HepG2 (cell line): ENCODE results near the gene THEM5. TPM values are rescaled to one million over a fixed set of nuclear protein-coding genes. Genes with fewer than 3 reads are reported as not detected.

Source experiments
- ATAC-seq: fragments of 200-7000 bp; cut with Tn5 transposase; 3 replicates; pipeline ENCODE4 v1.9.1; 2020; ENCODE audit warnings: mild to moderate bottlenecking, moderate library complexity
- BruUV-seq: library from RNA; stranded (reverse); fragments of 400-500 nt; replicated peaks from 2 replicates; lab custom pipeline; 2021; lab: Mats Ljungman, UMichigan
- CTCF ChIA-PET: fragments of 300-600 bp; formaldehyde crosslinking; extraction: SDS; loops from one replicate; lab custom pipeline; 2021; ENCODE audit warnings: low total read pairs, inconsistent platforms, low intra/inter-chr PET ratio; lab: Yijun Ruan, JAX
- POLR2A ChIA-PET: fragments of 350-600 bp; sonication (Branson Sonifier 250); formaldehyde crosslinking; loops from one replicate; lab custom pipeline; 2020; ENCODE audit warnings: antibody characterized with exemption, inconsistent platforms; lab: Yijun Ruan, JAX
- DNase-seq: peaks from one replicate; pipeline ENCODE4 v3.0.0-alpha.2; 2015; ENCODE audit warnings: low spot score
- FAIRE-seq: peaks from 3 replicates; lab custom pipeline; 2011; peaks lifted over from hg19 to GRCh38; lab: Jason Lieb, UNC
- H2AFZ ChIP-seq: one replicate; pipeline ENCODE4 v1.6.1; 2011; ENCODE audit warnings: low read length, inconsistent platforms
- H3K27ac ChIP-seq: fragments of 300-600 bp; 3 replicates; pipeline ENCODE4 v1.8.0; 2011; ENCODE audit warnings: mixed run types, mild to moderate bottlenecking, mixed read lengths, low read length, inconsistent platforms; ENCODE audit not compliant: insufficient read depth; ENCODE audit errors: extremely low read length
- H3K27me3 ChIP-seq, 2 experiments: fragments of 200-600 bp in 1 of 2; 2 replicates in 1 of 2; 3 replicates in 1 of 2; pipeline versions ENCODE4 v1.6.0 to v1.8.0; 2011; ENCODE audit warnings: low read length in 2 of 2, mild to moderate bottlenecking in 2 of 2, moderate library complexity in 2 of 2, inconsistent platforms in 1 of 2; ENCODE audit not compliant: insufficient read depth in 2 of 2, control insufficient read depth in 1 of 2
- H3K36me3 ChIP-seq, 2 experiments: fragments of 200-600 bp in 1 of 2; replicated peaks in 1 of 2; 2 replicates in 1 of 2; 3 replicates in 1 of 2; pipeline versions ENCODE4 v1.5.1 to v1.8.0; 2011; ENCODE audit warnings: low read length in 2 of 2, inconsistent platforms in 1 of 2; ENCODE audit not compliant: insufficient read depth in 2 of 2, control insufficient read depth in 1 of 2
- H3K4me1 ChIP-seq: 2 replicates; pipeline ENCODE4 v1.5.1; 2012; ENCODE audit warnings: low read length, inconsistent platforms; ENCODE audit not compliant: insufficient read depth
- H3K4me2 ChIP-seq: 2 replicates; pipeline ENCODE4 v1.6.0; 2011; ENCODE audit warnings: low read depth, low read length, inconsistent platforms
- H3K4me3 ChIP-seq, 3 experiments: fragments of 200-600 bp in 1 of 3; sonication (generic), shearing (Covaris generic) in 1 of 3; replicated peaks in 1 of 3; 2 replicates each; pipeline ENCODE4 v1.5.1; 2011 to 2016; ENCODE audit warnings: low read length in 3 of 3, inconsistent platforms in 2 of 3, low read depth in 2 of 3, mild to moderate bottlenecking in 2 of 3, control low read depth in 1 of 3, mixed read lengths in 1 of 3; ENCODE audit not compliant: insufficient read depth in 1 of 3
- H3K79me2 ChIP-seq: one replicate; pipeline ENCODE4 v1.6.1; 2011; ENCODE audit warnings: low read length, inconsistent platforms; ENCODE audit not compliant: insufficient read depth
- H3K9ac ChIP-seq: 2 replicates; pipeline ENCODE4 v1.6.0; 2011; ENCODE audit warnings: mild to moderate bottlenecking, low read depth, low read length, inconsistent platforms; ENCODE audit not compliant: insufficient read depth
- H3K9me3 ChIP-seq: 2 replicates; pipeline ENCODE4 v1.5.1; 2012; ENCODE audit warnings: mild to moderate bottlenecking, low read length
- H4K20me1 ChIP-seq: 2 replicates; pipeline ENCODE4 v1.6.0; 2011; ENCODE audit warnings: inconsistent platforms, mild to moderate bottlenecking, low read length, moderate library complexity; ENCODE audit not compliant: insufficient read depth
- EP300 ChIP-seq, 3 experiments: sonication (generic) in 1 of 3; formaldehyde crosslinking in 1 of 3; IDR thresholded peaks; 2 replicates each; pipeline versions ENCODE4 v1.5.1 to v1.6.1; 2011 to 2020; ENCODE audit warnings: low read depth in 2 of 3, low read length in 2 of 3, borderline replicate concordance in 1 of 3, improper control_type of control experiment in 1 of 3, mild to moderate bottlenecking in 1 of 3, missing genetic modification reagents in 1 of 3, moderate library complexity in 1 of 3
- HCFC1 ChIP-seq: fragments of 150-350 bp; IDR thresholded peaks from 2 replicates; pipeline ENCODE4 v1.6.1; 2014; ENCODE audit warnings: low read depth, low read length
- JDP2 ChIP-seq: sonication (generic); formaldehyde crosslinking; IDR thresholded peaks from 2 replicates; pipeline ENCODE4 v1.8.1; 2022; ENCODE audit warnings: missing genetic modification reagents, borderline replicate concordance
- TERF1 ChIP-seq: sonication (generic); formaldehyde crosslinking; IDR thresholded peaks from 2 replicates; pipeline ENCODE4 v1.8.0; 2022; ENCODE audit warnings: mild to moderate bottlenecking, missing genetic modification reagents, moderate library complexity
- ZNF251 ChIP-seq: sonication (generic); formaldehyde crosslinking; IDR thresholded peaks from 2 replicates; pipeline ENCODE4 v1.9.0; 2021; ENCODE audit warnings: mild to moderate bottlenecking, missing genetic modification reagents
- ZNF3 ChIP-seq: IDR thresholded peaks from 2 replicates; pipeline ENCODE4 v1.7.0; 2017; ENCODE audit warnings: inconsistent platforms
- ZNF530 ChIP-seq: sonication (generic); formaldehyde crosslinking; IDR thresholded peaks from 2 replicates; pipeline ENCODE4 v1.5.0; 2020; ENCODE audit warnings: low read depth, mild to moderate bottlenecking, missing genetic modification reagents
- ZNF563 ChIP-seq: sonication (generic); formaldehyde crosslinking; IDR thresholded peaks from 2 replicates; pipeline ENCODE4 v1.8.0; 2022; ENCODE audit warnings: mild to moderate bottlenecking, moderate library complexity, missing genetic modification reagents
- ZNF7 ChIP-seq: IDR thresholded peaks from 2 replicates; pipeline ENCODE4 v1.6.1; 2016; ENCODE audit warnings: missing biosample characterization, missing genetic modification reagents
- ZSCAN31 ChIP-seq: sonication (generic); formaldehyde crosslinking; IDR thresholded peaks from 2 replicates; pipeline ENCODE4 v1.5.0; 2020; ENCODE audit warnings: low read depth, mild to moderate bottlenecking, missing genetic modification reagents
- WGBS: methylation state at CpG from one replicate; pipeline ENCODE4 v1.1.6; 2017; ENCODE audit warnings: low lambda C conversion rate; 5-methylcytosine and 5-hydroxymethylcytosine counted together
- in situ Hi-C: cut with HindIII; loops from 2 replicates; pipeline ENCODE4 v1.10.0; 2017; ENCODE audit warnings: low pct_unique_long_range_greater_than_20kb; ENCODE audit not compliant: extremely low pct_ligation_motif_present
- intact Hi-C: fragments of 100-400 bp; cut with micrococcal nuclease; formaldehyde crosslinking; loops from one replicate; pipeline ENCODE4 v1.10.0; 2022; ENCODE audit not compliant: unreplicated experiment
- polyA plus RNA-seq, 8 experiments: library from polyadenylated mRNA; depleted of rRNA in 3 of 8; stranded (reverse) in 7 of 8; unstranded in 1 of 8; fragments of >200 nt; fragmentation: Illumina TruSeq in 4 of 8; extraction: Trizol in 4 of 8; gene quantifications; 2 replicates each; pipeline versions ENCODE4 v1.2.1 to v1.2.3, GENCODE V29; 2011 to 2016; ENCODE audit warnings: low read depth in 4 of 8, missing spikeins in 1 of 8, mixed read lengths in 1 of 8; ENCODE audit not compliant: insufficient read depth in 1 of 8
- total RNA-seq, 5 experiments: library from RNA; depleted of rRNA; stranded (reverse); fragments of >200 nt; fragmentation: Illumina TruSeq; extraction: Trizol; gene quantifications; 2 replicates each; pipeline ENCODE4 v1.2.3, GENCODE V29; 2016; ENCODE audit warnings: low read depth in 1 of 5
- TF ChIP-seq, protein P1 (sequence below): sonication (generic); formaldehyde crosslinking; IDR thresholded peaks from 2 replicates; pipeline ENCODE4 v1.5.1; 2020; ENCODE audit warnings: missing genetic modification reagents, mild to moderate bottlenecking, borderline replicate concordance
- TF ChIP-seq, protein P2 (sequence below): sonication (generic); formaldehyde crosslinking; IDR thresholded peaks from 2 replicates; pipeline ENCODE4 v1.5.0; 2020; ENCODE audit warnings: mild to moderate bottlenecking, missing genetic modification reagents

The THEM5 gene
- total and polyA plus RNA-seq, 2 of the 13 experiments (the other 11 are each of a cell fraction or from before 2014, with no cell fraction given), result not detected

DNA sequence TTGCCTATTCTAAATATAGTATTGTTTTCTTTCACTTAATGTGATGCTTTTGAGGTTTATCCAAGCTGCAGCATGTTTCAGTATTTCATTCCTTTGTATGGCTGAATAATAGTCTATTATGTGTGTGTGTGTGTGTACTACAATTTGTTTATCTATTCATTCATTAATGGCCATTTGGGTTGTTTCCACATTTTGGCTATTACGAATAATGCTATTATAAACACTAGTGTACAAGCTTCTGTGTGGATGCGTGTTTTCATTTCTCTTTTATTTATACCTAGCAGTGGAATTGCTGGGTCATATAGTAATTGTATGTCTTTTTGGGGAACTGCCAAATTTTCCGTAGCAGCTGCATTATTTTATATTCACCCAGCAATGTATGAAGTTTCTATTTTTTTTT lies 15.0 kb upstream of the THEM5 start:
- intact Hi-C loops (no loop called here), in situ Hi-C loops (no loop called here)
- no peak overlapping the region for H2AFZ ChIP-seq
- no peaks in the 10 kb centered on the region; a peak in 1 of 5 replicates for H3K36me3 ChIP-seq
- no peak for FAIRE-seq
- no peak overlapping the region for H3K4me2 ChIP-seq
- no peaks in the 10 kb centered on the region for H3K27me3 ChIP-seq
- no peaks in the 10 kb centered on the region for H3K4me1 ChIP-seq
- H3K79me2 ChIP-seq, result no peaks in the 10 kb centered on the region
- H4K20me1 ChIP-seq, result no peaks in the 10 kb centered on the region
- no peak overlapping the region for H3K9ac ChIP-seq
- H3K27ac ChIP-seq, result no peak overlapping the region
- 91% methylated on average over 3 of the region's 3 CpGs for WGBS
- no peak for DNase-seq
- no peak for ATAC-seq
- POLR2A ChIA-PET, result no interaction called here
- no TSS peak for BruUV-seq
- TF ChIP-seq JDP2 (CRISPR knock-in tag), result no peak
- TF ChIP-seq ZNF3 (CRISPR knock-in tag), result no peak
- no peak for TF ChIP-seq ZNF7 (CRISPR knock-in tag)
- TF ChIP-seq TERF1 (CRISPR knock-in tag), result no peak
- no peak for TF ChIP-seq HCFC1
- no peak for TF ChIP-seq EP300 (IDR thresholded peaks at IDR 0.05; ENCODE audit: low read depth in 2 of 2, low read length in 2 of 2)
- TF ChIP-seq EP300 (CRISPR knock-in tag; IDR thresholded peaks at IDR 0.05; ENCODE audit: borderline replicate concordance), result no peak
- TF ChIP-seq ZSCAN31 (CRISPR knock-in tag), result no peak
- TF ChIP-seq, protein P1, sequence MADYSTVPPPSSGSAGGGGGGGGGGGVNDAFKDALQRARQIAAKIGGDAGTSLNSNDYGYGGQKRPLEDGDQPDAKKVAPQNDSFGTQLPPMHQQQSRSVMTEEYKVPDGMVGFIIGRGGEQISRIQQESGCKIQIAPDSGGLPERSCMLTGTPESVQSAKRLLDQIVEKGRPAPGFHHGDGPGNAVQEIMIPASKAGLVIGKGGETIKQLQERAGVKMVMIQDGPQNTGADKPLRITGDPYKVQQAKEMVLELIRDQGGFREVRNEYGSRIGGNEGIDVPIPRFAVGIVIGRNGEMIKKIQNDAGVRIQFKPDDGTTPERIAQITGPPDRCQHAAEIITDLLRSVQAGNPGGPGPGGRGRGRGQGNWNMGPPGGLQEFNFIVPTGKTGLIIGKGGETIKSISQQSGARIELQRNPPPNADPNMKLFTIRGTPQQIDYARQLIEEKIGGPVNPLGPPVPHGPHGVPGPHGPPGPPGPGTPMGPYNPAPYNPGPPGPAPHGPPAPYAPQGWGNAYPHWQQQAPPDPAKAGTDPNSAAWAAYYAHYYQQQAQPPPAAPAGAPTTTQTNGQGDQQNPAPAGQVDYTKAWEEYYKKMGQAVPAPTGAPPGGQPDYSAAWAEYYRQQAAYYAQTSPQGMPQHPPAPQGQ (CRISPR knock-in tag), result no peak
- TF ChIP-seq, protein P2, sequence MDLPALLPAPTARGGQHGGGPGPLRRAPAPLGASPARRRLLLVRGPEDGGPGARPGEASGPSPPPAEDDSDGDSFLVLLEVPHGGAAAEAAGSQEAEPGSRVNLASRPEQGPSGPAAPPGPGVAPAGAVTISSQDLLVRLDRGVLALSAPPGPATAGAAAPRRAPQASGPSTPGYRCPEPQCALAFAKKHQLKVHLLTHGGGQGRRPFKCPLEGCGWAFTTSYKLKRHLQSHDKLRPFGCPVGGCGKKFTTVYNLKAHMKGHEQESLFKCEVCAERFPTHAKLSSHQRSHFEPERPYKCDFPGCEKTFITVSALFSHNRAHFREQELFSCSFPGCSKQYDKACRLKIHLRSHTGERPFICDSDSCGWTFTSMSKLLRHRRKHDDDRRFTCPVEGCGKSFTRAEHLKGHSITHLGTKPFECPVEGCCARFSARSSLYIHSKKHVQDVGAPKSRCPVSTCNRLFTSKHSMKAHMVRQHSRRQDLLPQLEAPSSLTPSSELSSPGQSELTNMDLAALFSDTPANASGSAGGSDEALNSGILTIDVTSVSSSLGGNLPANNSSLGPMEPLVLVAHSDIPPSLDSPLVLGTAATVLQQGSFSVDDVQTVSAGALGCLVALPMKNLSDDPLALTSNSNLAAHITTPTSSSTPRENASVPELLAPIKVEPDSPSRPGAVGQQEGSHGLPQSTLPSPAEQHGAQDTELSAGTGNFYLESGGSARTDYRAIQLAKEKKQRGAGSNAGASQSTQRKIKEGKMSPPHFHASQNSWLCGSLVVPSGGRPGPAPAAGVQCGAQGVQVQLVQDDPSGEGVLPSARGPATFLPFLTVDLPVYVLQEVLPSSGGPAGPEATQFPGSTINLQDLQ, result no peak
- TF ChIP-seq ZNF530 (CRISPR knock-in tag), result no peak
- no peak for TF ChIP-seq ZNF563 (CRISPR knock-in tag)
- no peak for TF ChIP-seq ZNF251 (CRISPR knock-in tag)
- no peak overlapping the region for H3K4me3 ChIP-seq
- CTCF ChIA-PET, result no interaction called here
- no peaks in the 10 kb centered on the region for H3K9me3 ChIP-seq
